Karpas-422 (cell line): Measurements from ENCODE around the gene FHL3. TPM values are rescaled to one million over a fixed set of nuclear protein-coding genes. Genes with fewer than 3 reads are reported as not detected.

Source experiments
- DNase-seq: peaks from one replicate; pipeline ENCODE4 v3.0.0-alpha.2; 2015
- H2AFZ ChIP-seq: fragments of 200-600 bp; sonication (generic); 2 replicates; pipeline ENCODE4 v1.6.1; 2014; ENCODE audit warnings: antibody characterized with exemption, low read length, mixed read lengths
- H3K27ac ChIP-seq: fragments of 200-600 bp; sonication (generic); 2 replicates; pipeline ENCODE4 v1.5.1; 2014; ENCODE audit warnings: mild to moderate bottlenecking, low read length, moderate library complexity
- H3K27me3 ChIP-seq: fragments of 200-600 bp; sonication (generic); 2 replicates; pipeline ENCODE4 v1.6.1; 2014; ENCODE audit warnings: low read length, mixed read lengths
- H3K36me3 ChIP-seq: fragments of 200-600 bp; sonication (generic); 2 replicates; pipeline ENCODE4 v1.6.1; 2014; ENCODE audit warnings: low read length, mixed read lengths; ENCODE audit not compliant: insufficient read depth
- H3K4me1 ChIP-seq: fragments of 200-600 bp; sonication (generic); 2 replicates; pipeline ENCODE4 v1.6.1; 2014; ENCODE audit warnings: mild to moderate bottlenecking, low read length, mixed read lengths
- H3K4me2 ChIP-seq: fragments of 200-600 bp; sonication (generic); 2 replicates; pipeline ENCODE4 v1.6.1; 2014; ENCODE audit warnings: low read length, low read depth, mild to moderate bottlenecking; ENCODE audit not compliant: poor library complexity, severe bottlenecking
- H3K4me3 ChIP-seq: fragments of 200-600 bp; sonication (generic); 2 replicates; pipeline ENCODE4 v1.5.1; 2014; ENCODE audit warnings: mild to moderate bottlenecking, antibody characterized with exemption, low read length, mixed read lengths
- H3K79me2 ChIP-seq: fragments of 200-600 bp; sonication (generic); 2 replicates; pipeline ENCODE4 v1.6.1; 2014; ENCODE audit warnings: mild to moderate bottlenecking, low read length, mixed read lengths
- H3K9ac ChIP-seq: fragments of 200-600 bp; sonication (generic); 2 replicates; pipeline ENCODE4 v1.6.0; 2014; ENCODE audit warnings: low read length
- H3K9me2 ChIP-seq: fragments of 200-600 bp; sonication (generic), shearing (Covaris generic); replicated peaks from 2 replicates; pipeline ENCODE4 v1.6.0; 2014; ENCODE audit warnings: mild to moderate bottlenecking, low read length, moderate library complexity; ENCODE audit not compliant: insufficient read depth
- H3K9me3 ChIP-seq: fragments of 300-700, 200-600 bp; sonication (generic); 2 replicates; pipeline ENCODE4 v1.6.1; 2014; ENCODE audit warnings: low read length, mixed read lengths
- H4K20me1 ChIP-seq: fragments of 200-600 bp; sonication (generic); 2 replicates; pipeline ENCODE4 v1.6.1; 2014; ENCODE audit warnings: mild to moderate bottlenecking, antibody characterized with exemption, low read length, low read depth; ENCODE audit not compliant: insufficient read depth
- total RNA-seq: library from RNA; depleted of rRNA; stranded (reverse); fragments of >200 nt; shearing (Covaris generic); gene quantifications from 2 replicates; pipeline ENCODE4 v1.2.3, GENCODE V29; 2014; ENCODE audit warnings: low replicate concordance

The FHL3 gene
- total RNA-seq, 1 experiment from 2014 or later: 10.7 TPM

DNA sequence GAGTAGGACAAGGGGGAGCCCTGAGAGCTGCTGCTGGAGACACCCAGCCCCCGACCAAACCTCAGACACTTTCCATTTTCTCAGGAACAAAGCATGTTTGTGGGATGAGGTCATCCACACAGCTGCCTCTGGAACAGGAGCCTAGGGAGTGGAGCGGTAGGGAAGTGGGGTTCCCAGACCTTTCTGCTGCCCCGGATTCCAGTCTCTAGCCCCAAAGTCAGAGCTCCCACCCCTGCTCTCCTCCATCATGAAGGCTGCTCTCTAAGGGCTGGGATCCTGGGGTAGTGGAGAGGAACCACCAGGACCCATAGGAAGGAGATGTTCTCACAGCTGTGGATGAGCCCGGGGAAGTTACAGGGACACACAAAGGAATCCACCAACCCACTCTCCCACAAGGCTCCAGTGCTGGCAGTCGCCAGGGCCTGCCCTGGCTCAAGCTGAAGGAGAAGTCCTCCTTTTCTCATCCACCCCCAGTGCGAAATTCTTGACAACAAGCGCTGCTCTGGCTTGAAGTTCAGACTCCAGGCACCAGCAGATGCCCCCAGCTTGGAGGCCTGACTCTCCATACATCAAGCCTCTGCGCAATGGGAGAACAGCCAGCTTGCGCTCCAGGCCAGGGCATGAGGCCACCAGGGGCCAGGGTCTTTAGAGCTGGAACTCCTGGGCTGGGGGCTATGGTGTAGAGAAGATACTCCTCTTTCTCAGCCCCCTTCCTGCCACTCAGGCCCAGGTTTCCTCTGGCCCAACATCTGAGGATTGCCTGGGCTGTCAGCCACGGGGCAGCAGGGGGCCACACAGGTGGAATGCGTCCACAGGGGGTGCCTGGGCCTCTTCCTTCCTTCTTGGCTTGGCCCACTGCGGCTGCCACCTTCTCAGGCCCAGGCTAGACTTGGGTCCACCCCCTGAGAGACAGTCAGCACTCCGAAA, 4.5 kb downstream of the FHL3 start:
- H3K9me3 ChIP-seq: no peaks in the 10 kb centered on the region
- no peak for DNase-seq
- no peaks in the 10 kb centered on the region for H3K79me2 ChIP-seq
- no peak overlapping the region for H2AFZ ChIP-seq
- H3K4me3 ChIP-seq: no peak overlapping the region
- H3K4me2 ChIP-seq: no peak overlapping the region
- no peak overlapping the region for H3K9ac ChIP-seq
- no peak overlapping the region for H3K27ac ChIP-seq
- no peaks in the 10 kb centered on the region for H3K9me2 ChIP-seq
- H3K27me3 ChIP-seq: 0 out of 2 replicates have a peak, but pooled peaks cover 4% of the 10 kb centered on the region
- peaks cover 10% of the 10 kb centered on the region for H3K4me1 ChIP-seq
- no peaks in the 10 kb centered on the region for H4K20me1 ChIP-seq
- no peaks in the 10 kb centered on the region for H3K36me3 ChIP-seq

DNA sequence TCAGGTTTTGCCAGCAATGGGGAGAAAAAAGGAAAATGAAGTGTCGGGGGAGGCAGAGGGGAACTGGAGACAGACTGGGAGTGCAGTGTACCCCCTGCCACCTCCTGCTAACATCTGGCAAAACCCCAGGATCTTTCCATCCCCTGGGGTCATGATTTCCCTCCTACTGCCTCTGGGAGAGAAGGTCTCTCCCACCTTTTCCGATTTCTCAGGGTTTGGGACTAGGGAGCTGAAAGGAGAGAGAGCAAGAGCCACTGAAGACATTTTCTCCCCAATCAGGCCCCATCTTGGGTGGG, 5.1 kb downstream of the FHL3 start:
- no peak for DNase-seq
- Histone ChIP-seq H3K4me1 (peaks cover 10% of the 10 kb centered on the region), H3K4me2 (no peak overlapping the region), H3K9me3 (no peaks in the 10 kb centered on the region), H4K20me1 (no peaks in the 10 kb centered on the region), H3K36me3 (no peaks in the 10 kb centered on the region), H2AFZ (no peak overlapping the region), H3K27me3 (0 out of 2 replicates have a peak, but pooled peaks cover 4% of the 10 kb centered on the region), H3K9me2 (no peaks in the 10 kb centered on the region), H3K4me3 (no peak overlapping the region), H3K79me2 (no peaks in the 10 kb centered on the region), H3K9ac (no peak overlapping the region), H3K27ac (no peak overlapping the region)

DNA sequence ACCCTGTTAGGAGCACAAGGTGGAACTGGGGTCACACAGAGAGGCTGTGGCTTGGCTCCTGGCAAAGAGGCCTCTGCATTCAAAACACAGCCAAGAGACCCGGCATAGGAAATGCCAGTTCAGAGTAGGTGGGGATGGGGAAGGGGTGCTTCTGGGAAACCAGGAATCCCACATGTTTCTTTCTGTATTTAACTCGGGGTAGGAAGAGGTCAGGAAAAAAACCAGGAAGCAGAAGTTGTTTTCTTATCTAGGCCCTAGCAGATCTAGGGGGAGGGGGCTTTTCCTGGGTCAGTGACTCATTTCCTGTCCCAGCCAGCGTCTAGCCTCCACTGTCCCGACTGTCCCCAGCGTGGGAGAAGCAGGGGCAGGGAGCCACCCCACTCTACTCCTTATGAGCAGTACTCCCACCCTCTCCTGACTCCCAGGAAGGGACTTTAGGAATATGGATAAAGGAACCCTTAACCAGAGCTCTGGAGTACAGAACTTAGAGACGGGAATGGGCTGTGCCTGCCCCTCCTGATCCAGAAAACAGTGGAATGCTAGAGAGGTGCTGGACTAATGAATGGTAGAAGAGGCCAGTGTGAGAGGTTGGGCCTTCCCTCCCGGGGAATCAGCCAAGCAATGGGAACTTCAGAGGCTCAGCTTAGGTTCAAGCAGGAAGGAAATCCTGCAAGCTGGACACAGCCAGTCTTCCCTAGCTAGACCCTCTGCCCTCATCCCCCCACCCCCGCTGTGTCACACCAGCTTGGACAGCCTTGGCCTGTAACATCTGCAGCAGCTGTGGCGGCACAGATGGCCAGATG, 5.7 kb downstream of the FHL3 start:
- H3K9me3 ChIP-seq: no peaks in the 10 kb centered on the region
- H3K27ac ChIP-seq: no peak overlapping the region
- no peak overlapping the region for H3K9ac ChIP-seq
- H3K27me3 ChIP-seq: 0 out of 2 replicates have a peak, but pooled peaks cover 3% of the 10 kb centered on the region
- no peak overlapping the region for H2AFZ ChIP-seq
- no peak overlapping the region for H3K4me3 ChIP-seq
- no peaks in the 10 kb centered on the region for H3K79me2 ChIP-seq
- DNase-seq: no peak
- H3K36me3 ChIP-seq: no peaks in the 10 kb centered on the region
- no peaks in the 10 kb centered on the region for H3K9me2 ChIP-seq
- H3K4me1 ChIP-seq: peaks cover 7% of the 10 kb centered on the region
- no peak overlapping the region for H3K4me2 ChIP-seq
- H4K20me1 ChIP-seq: no peaks in the 10 kb centered on the region

DNA sequence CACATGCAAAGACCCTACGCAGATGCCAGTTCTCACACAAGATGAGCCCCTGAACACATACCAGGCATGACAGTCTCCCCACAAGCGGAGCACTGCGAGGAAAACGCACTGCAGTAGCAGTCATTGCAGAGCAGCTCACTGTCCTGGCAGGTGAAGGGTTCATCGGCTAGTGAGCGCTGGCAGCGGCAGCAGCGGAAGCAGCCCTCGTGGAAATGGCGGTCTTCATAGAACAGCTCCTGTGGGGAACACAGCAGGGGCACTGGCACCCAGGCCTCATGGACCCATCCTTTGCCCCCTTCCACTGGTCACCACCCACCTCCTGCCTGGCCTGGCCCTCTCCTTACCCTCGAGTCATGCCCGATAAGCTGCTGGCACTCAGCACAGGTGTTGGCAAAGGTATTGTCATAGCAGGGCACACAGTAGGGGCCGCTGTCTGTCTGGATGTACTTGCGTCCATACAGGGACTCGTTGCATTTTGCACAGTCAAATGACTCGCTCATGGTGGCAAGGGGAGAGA, 6.3 kb downstream of the FHL3 start:
- no peaks in the 10 kb centered on the region for H3K9me2 ChIP-seq
- H3K4me1 ChIP-seq: peaks cover under 1% of the 10 kb centered on the region
- no peak overlapping the region for H3K27ac ChIP-seq
- H3K27me3 ChIP-seq: no peaks in the 10 kb centered on the region
- peak; percentile 57 for DNase-seq
- no peaks in the 10 kb centered on the region for H3K36me3 ChIP-seq
- H3K9ac ChIP-seq: no peak overlapping the region
- no peaks in the 10 kb centered on the region for H4K20me1 ChIP-seq
- H3K79me2 ChIP-seq: no peaks in the 10 kb centered on the region
- no peak overlapping the region for H3K4me2 ChIP-seq
- no peak overlapping the region for H3K4me3 ChIP-seq
- H2AFZ ChIP-seq: no peak overlapping the region
- no peaks in the 10 kb centered on the region for H3K9me3 ChIP-seq

DNA sequence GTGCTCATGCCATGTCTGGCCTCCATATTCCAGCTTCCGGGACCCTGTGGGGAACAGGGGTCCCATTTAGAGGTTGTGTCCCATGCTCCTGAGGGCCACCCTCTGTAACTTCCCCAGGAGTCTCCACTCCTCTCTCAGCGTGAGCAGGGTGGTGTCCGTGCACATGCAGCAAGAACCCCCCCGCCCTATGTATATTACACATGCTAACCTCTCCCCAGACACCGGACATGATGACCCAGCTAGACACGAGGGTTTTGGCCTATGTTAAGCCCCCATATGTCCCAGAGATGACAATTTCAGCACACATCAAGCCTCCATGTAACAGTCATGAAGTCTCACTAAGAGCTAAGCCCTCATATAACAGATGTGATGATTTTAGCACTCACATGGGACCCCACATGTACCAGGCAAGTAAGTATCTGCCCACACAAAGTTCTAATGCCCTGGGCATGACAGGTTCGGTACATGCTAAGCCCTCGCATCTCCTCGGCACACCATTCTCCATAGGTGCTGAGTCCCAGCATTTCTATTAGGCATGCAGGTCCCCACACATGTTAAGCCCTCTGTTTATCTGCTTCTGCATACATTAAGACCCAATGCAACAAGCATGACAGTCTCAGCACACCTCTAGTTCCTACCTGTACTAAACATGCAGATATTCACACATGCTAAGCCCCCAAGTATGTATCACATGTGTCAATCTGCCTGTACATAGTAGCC, 7.1 kb downstream of the FHL3 start:
- Histone ChIP-seq H3K36me3 (no peaks in the 10 kb centered on the region), H2AFZ (no peak overlapping the region), H3K4me3 (no peak overlapping the region), H3K4me1 (no peaks in the 10 kb centered on the region), H4K20me1 (no peaks in the 10 kb centered on the region), H3K9me3 (no peaks in the 10 kb centered on the region), H3K27ac (no peak overlapping the region), H3K4me2 (no peak overlapping the region), H3K27me3 (no peaks in the 10 kb centered on the region), H3K9me2 (no peaks in the 10 kb centered on the region), H3K9ac (no peak overlapping the region), H3K79me2 (no peaks in the 10 kb centered on the region)
- no peak for DNase-seq

DNA sequence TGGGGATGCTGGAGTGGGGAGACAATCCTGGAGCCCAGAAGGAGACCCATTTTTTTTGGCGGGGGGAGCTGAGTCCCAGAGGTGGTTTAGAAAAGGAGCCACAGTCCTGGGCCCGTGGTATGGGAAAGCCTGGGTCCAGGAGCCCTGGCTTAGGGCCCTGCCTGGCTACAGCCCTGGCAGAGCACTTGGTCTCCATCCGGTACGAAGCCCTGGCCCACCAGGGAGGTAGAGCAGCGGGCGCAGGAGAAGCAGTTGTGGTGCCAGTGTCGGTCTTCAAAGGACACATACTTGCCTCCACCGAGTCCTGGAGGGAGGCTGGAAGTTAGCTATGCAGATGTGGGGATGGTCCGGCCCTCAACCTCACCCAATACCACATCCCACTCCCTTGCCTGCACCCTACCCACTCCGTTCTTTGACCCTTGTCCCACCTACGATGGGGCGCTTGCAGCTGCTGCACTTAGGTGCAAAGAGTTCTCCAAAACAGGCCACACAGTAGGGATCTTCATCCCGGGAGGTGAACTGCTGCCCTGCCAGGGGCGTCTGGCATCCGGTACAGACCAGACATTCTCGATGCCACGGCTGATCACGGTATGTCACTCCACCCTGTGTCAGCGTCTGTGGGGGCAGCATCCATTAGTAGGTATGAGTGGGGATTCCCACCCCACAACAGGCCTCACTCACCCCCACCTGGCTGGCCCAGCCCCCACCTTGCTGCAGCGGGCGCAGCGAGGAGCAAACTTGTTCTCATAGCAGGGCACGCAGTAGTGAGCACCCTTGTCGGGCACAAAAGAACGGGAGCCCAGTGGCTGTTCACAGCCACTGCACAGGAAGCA, 7.8 kb downstream of the FHL3 start:
- H3K27ac ChIP-seq: no peak overlapping the region
- no peaks in the 10 kb centered on the region for H3K4me1 ChIP-seq
- H3K9ac ChIP-seq: no peak overlapping the region

DNA sequence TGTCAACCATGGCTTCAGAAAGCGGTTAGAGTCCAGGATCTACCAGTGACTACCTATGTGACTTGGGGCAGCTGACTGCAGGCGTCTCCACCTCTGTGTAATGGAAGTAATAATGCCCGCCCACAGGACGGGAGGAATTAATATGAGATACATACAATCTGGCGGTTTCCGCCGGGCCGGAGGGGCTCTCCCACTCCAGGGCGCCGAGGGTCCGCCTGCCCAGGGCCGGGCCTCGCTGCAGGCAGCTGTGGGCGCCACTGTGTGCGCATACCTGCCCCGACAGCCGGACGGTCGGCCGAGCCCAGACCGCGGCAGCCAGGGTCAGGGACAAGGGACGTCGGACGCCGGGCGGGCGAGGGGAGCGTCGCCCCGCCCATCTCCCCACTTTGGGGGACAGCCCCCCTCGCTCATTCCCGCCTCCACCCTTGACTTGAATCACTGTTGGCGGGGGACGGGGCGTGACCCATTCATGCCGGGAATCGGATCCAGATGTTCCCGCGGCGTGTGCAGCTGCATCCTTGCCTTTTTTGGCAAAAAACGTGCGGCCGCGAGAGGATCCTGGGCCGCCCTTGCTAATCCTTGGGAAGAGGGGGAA, 9.5 kb downstream of the FHL3 start:
- no peaks in the 10 kb centered on the region for H3K9me3 ChIP-seq
- no peaks in the 10 kb centered on the region for H3K9me2 ChIP-seq
- H3K4me3 ChIP-seq: no peak overlapping the region
- peaks cover 6% of the 10 kb centered on the region; the same call in 1 of the 2 replicates for H3K4me1 ChIP-seq
- no peak overlapping the region for H3K4me2 ChIP-seq
- no peaks in the 10 kb centered on the region for H4K20me1 ChIP-seq
- no peaks in the 10 kb centered on the region for H3K36me3 ChIP-seq
- H3K9ac ChIP-seq: no peak overlapping the region
- no peak overlapping the region for H2AFZ ChIP-seq
- DNase-seq: no peak
- no peak overlapping the region for H3K27ac ChIP-seq
- H3K27me3 ChIP-seq: no peaks in the 10 kb centered on the region
- no peaks in the 10 kb centered on the region for H3K79me2 ChIP-seq

More for the DNA sequence above, 7.8 kb downstream of the FHL3 start:
- Histone ChIP-seq H2AFZ (no peak overlapping the region), H3K36me3 (no peaks in the 10 kb centered on the region), H3K4me2 (no peak overlapping the region), H3K9me2 (no peaks in the 10 kb centered on the region), H3K79me2 (no peaks in the 10 kb centered on the region), H4K20me1 (no peaks in the 10 kb centered on the region), H3K4me3 (no peak overlapping the region), H3K9me3 (no peaks in the 10 kb centered on the region), H3K27me3 (no peaks in the 10 kb centered on the region)
- no peak for DNase-seq
